Measurements from ENCODE around the gene SSTR5. TPM values are rescaled to one million over a fixed set of nuclear protein-coding genes. Genes with fewer than 3 reads are reported as not detected.

SSTR5 gene
- total RNA-seq, 1 donor = not detected

GRCh38 chr16:1073262-1073558, 663 bp downstream of the SSTR5 start:
- TF ChIP-seq CTCF (IDR thresholded peaks at IDR 0.05; ENCODE audit: insufficient read depth, low read length) = no peak
- no peak overlapping the region for H3K4me3 ChIP-seq (ENCODE audit: low read depth, low read length)
- no peak for DNase-seq (ENCODE audit: low read depth)

DNA sequence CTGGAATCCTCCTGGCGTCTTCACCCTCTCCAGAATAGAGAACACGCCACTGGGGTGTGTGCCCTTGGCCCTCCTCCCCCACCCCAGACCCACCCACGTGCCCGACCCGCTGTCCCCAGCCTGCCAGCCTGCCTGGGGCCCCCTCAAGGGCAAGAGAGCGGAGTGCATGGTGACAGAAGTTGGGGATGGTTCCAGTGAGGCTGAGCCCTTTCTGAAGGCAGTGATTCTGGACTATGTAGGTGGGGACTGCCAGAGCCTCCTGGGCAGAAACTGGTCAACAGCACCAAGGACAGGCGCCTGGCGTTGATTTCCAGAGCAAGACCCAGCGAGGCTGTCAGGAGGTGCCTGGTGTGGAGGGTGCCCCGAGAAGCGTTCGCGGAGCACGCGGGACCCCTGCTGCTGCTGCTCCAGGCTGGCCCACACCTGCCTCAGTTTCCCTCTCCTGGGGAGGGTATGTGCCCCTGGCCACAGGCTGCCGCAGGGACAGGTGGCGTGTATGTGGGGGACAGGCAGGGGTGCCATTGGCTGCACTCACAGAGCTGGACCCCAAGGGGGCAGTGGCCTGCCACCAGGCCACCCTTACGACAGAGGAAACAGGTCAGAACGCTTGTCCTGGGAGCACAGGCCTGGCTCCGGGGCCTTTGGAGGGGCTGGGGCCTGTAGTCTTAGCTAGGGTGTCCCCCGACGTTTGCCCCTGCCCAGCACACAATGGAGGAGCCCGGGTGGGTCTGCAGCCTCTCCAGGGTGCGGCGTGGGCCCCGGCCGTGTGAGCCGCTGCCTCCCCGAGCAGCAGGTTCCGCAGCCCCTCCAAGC, 1.2 kb downstream of the SSTR5 start:
- no peak for DNase-seq (ENCODE audit: low read depth)
- TF ChIP-seq CTCF (IDR thresholded peaks at IDR 0.05; ENCODE audit: insufficient read depth, low read length) = no peak
- no peak overlapping the region for H3K4me3 ChIP-seq (ENCODE audit: low read depth, low read length)

- H3K4me3 ChIP-seq (ENCODE audit: low read depth, low read length) = no peak overlapping the region
- no peak for DNase-seq (ENCODE audit: low read depth)
- no peak for TF ChIP-seq CTCF (IDR thresholded peaks at IDR 0.05; ENCODE audit: insufficient read depth, low read length)
These were observed 1.8 kb downstream of the SSTR5 start for GRCh38 chr16:1074379-1074649.

DNA sequence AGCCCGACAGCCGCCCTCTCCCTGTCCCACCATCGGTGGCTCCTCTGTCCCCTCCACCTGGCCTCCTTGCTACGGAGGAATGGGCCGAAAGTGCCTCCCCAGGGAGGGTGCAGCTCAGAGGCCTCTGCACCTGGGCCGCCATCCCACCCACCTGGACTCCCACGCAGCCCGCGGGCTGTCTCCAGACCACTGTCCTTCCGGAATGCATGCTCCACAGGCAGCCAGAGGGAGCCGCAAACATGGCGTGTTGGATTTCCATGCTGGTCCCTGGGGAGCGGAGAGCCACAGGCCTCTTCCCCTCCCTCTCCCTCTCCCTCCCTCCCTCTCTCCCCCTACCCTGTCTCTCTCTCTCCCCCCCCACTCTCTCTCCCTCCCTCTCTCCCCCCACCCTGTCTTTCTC, 3.0 kb downstream of the SSTR5 start:
- no peak for TF ChIP-seq CTCF (IDR thresholded peaks at IDR 0.05; ENCODE audit: insufficient read depth, low read length)
- no peak for DNase-seq (ENCODE audit: low read depth)
- H3K4me3 ChIP-seq (ENCODE audit: low read depth, low read length) = no peak overlapping the region

DNA sequence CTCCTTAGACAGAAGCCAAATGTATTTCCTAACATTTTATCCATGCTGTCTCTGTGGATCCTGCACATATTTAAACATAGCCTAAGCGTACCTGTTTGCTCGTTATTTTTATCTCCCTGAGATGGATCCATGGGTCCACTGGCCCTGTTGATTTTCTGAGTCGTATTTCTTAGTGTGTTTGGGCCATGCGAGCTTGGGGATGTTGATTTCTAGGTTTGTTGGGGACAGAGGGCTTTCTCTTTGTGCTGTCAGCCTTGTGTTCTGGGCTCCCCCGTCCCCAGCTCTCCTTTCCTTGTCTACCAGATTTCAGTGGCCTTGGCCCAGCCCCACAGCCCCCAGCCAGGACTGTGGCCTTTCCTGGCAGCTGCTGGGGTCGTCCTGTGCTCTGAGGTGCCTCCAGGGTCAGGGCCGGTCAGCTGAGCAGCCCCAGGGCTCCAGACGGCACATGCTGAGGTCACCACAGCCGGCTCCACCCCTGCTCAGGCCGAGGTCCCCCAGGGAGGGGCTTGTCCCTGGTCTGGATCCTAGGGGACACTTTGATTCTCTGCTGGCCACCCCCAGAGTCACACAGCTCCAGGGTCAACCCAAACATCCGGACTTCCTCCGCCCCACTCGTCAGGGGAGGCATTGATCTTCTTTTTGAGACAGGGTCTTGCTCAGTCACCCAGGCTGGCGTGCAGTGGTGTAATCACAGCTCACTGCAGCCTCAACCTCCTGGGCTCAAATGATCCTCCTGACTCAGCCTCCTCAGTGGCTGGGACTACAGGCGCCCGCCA, 4.4 kb downstream of the SSTR5 start:
- no peak for DNase-seq (ENCODE audit: low read depth)
- no peak for TF ChIP-seq CTCF (IDR thresholded peaks at IDR 0.05; ENCODE audit: insufficient read depth, low read length)
- no peak overlapping the region for H3K4me3 ChIP-seq (ENCODE audit: low read depth, low read length)

DNA sequence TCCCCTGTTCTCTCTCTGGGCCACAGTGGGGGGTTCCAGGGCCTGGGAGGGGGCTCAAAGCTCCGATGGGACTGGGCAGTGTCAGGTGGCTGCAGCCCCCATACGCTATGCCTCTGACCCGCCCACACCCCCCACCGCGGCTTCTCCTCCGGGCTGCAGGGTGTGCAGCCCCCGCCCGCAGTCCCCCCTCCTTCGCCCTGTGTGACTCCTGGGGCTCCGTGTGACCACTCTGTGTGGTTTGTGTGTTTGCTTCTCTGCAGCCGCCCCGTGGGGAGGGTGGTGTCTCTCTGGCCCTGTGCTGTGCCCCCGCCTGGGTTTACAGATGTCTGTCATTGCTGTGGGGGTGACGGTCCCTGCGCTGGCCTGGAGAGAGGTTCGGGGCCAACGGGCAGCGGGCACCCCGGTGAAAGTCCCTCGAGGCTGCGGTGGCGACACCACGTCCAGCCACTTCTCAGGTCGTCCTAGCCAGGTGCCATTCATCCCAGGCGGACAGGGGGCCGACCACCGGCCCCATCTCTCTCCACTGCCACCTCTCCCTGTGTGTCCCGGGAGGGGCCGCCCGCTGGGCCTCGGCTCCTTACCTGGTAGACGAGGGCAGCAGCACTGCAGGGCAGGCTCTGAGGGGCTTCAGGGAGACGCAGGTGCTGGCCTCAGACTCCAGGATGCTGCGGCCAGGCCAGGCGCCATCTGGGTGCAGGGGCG, 5.5 kb downstream of the SSTR5 start:
- no peak for DNase-seq (ENCODE audit: low read depth)
- no peak overlapping the region for H3K4me3 ChIP-seq (ENCODE audit: low read depth, low read length)
- no peak for TF ChIP-seq CTCF (IDR thresholded peaks at IDR 0.05; ENCODE audit: insufficient read depth, low read length)

Measured in fibroblast of the aortic adventitia (primary cell).